GM19324 (cell line): ENCODE measurements around the gene LCK.

Experiments used
- ATAC-seq: cut with Tn5 transposase; IDR thresholded peaks from one replicate; pipeline ENCODE4 v1.9.1; 2021; ENCODE audit warnings: mild to moderate bottlenecking, moderate library complexity; ENCODE audit not compliant: unreplicated experiment, low FRiP score

LCK gene

DNA sequence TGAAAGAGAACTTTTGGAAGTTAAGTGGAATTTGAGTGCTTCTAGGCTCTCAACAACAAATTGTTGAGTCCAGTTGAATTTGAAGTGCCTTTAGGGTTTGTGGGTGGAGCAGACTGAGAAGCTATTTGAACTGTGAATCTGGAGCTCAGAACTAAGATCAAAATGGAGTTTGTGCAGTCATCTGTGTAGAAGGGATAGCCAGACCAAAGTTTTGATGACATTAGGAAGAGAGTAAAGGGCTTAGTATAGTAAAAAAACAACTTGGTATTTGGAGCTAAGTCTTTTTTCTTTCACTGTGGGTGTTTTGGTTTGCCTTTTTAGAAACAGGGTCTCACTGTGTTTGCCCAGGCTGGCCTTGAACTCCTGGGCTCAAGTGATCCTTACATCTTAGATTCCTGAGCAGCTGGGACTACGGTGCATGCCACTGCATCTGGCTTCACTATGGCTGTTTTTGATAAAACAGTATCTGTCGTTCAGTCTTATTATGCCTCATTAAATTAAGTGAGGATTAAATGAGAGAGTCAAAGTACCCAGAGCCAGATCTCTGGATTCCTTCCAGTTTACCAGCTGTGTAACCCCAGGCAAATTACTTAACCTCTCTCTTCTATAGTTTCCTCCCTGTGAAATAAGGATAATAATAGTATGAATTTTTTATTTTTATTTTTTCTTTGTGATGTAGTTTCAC is 60.8 kb downstream of the LCK start:
- ATAC-seq: no peak

- no peak for ATAC-seq
Measured at GRCh38 chr1:32316903-32317277, 65.8 kb downstream of the LCK start.

- no peak for ATAC-seq
Measured at GRCh38 chr1:32318127-32318869, 67.2 kb downstream of the LCK start.

DNA sequence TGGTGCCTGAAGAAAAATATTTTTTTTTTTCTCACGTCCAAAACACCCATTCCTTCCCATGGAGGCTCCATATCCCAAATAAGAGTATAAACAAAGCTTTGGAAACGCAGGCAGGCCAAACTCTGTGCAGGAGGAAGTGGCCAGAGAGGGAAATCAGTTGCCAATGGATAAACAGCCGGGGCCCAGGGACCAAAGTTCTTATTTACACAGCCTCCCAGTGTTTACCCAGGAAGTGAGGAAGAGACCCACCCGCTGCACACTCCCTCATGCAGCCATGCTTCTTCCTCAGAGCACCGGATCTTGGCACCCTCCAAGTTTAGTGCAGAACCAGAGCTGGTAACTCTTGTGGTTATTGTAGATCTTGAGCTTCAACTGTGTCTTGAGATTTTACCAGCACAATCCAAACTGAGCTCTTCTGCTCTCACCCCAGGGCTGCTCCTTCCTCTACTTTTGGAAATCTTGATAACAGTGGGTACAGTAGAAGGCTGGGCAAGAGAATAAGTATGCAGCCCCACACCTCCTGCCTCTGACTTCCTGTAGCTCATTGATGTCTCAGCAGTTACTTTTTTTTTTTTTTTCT is 70.7 kb downstream of the LCK start:
- ATAC-seq: no peak

- no peak for ATAC-seq
Measured at GRCh38 chr1:32327204-32327603, 76.1 kb downstream of the LCK start.

DNA sequence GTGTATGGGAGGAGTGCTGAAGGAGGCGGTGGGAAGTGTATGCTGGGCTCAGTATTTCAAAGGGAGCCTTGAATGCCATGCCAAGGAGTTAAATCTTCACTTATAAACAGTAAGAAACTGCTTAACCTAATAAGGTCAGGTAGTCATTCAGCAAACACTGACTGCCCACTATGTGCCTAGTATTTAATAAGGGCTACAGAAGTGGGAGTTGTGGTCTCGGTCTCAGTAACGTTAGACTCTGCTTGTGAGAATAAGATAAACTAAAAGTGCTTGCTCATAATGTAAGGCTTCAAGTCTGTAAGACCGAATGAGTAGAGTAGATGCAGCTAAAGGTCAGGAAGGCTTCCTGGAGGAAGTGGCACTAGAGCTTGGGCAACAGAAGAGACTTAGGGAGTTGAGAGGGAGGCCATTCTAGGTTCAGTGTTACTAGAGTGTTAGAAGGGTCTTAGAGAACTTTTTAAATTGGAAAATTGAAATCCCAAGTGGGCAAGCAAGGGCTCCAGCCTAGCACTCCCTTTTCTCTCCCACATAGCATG is 78.9 kb downstream of the LCK start:
- no peak for ATAC-seq

- ATAC-seq: no peak
Measured at GRCh38 chr1:32330558-32331151, 79.6 kb downstream of the LCK start.

DNA sequence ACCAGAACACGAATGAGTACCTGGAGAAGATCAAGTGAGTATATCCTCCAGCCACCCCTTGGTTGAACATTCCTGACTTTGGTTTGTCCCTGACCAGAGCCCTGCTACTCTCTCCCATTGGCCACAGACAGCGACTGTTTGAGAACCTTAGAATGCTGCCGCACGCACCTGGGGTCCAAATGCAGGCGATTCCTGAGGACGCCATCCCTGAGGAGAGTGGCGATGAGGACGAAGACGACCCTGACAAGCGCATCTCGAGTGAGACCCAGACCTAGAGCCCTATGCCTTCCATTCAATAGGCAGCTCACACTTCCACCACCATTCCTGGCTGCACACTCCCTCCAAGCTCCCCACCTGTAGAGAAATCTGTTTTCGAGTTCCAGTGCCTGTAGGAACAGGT is 80.5 kb downstream of the LCK start:
- no peak for ATAC-seq

GRCh38 chr1:32332290-32333079 is 81.4 kb downstream of the LCK start:
- ATAC-seq: no peak

DNA sequence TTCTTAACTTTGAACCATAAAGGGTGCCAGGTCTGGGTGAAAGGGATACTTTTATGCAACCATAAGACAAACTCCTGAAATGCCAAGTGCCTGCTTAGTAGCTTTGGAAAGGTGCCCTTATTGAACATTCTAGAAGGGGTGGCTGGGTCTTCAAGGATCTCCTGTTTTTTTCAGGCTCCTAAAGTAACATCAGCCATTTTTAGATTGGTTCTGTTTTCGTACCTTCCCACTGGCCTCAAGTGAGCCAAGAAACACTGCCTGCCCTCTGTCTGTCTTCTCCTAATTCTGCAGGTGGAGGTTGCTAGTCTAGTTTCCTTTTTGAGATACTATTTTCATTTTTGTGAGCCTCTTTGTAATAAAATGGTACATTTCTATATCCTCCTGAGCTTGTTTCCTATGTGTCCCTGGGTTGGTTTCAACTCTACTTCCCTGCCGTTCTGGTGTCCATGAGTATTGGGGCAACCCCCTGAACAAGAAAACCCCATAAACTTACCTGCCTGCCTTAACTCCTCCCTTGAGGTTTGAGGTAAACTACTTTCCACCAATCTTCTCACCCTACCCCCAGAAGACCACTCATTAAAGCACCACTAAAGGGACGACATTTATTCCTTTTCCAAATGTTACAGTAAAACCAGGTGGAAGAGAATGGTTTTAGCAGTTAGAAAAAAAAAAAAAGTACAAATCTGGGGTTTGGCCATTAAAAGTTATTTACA is 82.3 kb downstream of the LCK start:
- no peak for ATAC-seq

DNA sequence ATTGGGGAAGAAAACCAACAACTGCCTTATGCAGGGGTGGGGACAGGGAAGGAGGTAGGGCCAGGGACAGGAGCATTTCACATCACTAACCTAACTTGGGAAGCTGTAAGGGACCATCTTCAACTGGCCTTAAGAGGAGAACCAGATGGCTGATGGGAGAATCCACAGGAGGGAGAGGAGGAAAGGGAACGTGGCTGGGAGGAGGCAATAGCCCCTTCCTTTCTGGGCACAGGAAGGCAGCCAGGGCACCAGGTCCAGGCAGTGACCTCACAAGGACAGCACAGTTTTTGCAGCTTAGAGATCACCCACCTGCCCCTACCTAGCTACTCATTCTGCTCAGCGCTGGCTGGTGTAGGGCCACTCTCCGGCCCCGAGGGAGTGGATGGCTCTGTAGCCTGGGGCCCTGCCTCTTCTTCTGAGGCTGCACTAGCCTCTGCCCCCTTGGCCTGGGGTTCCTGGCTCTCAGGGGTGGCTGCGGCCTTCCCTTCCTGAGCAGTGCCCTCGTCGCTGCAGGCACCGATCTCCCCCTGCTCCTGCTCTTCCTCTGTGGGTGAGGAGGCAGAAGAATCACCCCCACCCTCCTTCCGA is 83.3 kb downstream of the LCK start:
- no peak for ATAC-seq

DNA sequence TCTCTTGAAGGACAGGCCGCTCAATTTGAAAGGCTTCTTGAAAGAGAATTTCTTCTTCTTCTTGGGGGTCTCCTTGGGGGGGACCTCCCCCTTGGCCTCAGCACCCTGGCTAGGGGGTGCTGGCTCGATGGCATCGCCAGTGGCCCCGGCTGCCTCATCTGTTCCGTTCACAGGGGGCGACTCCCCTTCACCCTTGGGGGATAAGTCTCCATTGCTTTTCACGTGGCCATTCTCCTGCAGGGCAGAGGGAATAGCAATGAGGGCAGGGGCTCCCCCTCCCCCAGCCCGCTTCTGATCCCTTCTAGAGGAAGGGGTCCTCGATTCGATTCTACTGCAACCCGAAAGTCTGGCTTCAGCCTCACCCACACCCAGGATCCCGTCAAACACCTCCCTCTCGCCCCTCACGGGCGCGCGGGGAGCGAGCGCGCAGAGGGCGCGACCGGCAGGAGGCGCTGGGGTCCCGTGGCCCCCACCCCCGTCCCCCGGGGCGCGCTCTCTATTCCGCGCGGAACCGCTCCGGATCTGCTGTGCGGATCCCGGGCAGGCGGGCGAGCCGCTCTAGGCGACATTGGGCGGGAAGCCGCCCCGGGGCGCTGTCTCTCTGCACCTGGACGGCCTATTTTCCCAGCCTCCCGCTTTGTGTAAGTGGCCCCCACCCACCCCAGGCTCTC is 83.9 kb downstream of the LCK start:
- ATAC-seq: peak; percentile 19

GRCh38 chr1:32335535-32335789 is 84.4 kb downstream of the LCK start:
- peak; percentile 21 for ATAC-seq
